Measurements from ENCODE around the gene WDR64.
"Not testable (repeated sequence)": the region's sequence is repeated elsewhere in the genome, so short reads cannot be mapped to it uniquely, and the experiment has no call there.

Gene WDR64

DNA sequence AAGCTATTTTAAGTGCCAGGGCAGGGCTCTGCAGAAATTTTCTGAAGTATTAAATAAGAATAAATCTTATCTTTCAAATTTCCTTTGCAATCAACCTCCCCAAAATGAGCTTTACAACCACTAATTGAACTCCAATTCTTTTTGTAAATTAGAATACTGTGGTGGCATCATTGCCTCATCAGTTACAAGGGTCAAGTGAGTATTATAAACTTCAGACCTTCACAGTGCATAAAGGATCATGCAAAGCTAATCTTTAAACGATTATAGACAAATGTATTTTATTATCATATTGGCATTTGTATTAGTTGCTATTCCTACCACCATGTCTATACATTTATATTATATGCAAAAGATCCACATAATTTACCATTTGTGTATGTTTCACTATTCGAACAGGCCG, 19.1 kb upstream of the WDR64 start:
- no peak for DNase-seq

DNA sequence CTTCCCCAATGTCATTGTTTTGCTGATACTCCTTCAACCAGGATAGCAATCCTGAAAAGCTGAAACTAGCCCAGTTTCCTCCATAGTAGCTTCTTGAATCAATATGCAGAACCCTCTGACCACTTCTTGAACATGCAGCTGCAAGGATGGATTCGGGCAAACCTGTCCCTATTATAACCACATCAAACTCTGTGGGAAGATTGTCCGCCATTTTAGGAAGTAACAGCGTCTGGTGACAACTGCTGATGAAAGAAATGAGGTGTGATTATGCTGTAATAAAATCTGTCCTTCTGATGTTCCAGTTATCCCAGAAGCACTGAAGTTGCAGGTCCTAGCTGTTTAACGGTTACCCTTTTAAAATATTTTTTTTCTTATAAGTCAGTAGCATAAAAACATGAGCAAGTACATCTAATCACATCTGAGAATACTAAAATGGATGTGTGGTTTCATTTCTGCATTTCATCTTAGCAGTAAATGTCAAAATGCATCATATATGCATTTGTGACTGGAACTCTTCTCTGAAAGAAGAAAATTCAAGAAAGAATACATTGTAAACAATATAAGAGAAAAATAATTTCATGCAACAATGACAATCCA, 16.4 kb upstream of the WDR64 start:
- DNase-seq: no peak

DNA sequence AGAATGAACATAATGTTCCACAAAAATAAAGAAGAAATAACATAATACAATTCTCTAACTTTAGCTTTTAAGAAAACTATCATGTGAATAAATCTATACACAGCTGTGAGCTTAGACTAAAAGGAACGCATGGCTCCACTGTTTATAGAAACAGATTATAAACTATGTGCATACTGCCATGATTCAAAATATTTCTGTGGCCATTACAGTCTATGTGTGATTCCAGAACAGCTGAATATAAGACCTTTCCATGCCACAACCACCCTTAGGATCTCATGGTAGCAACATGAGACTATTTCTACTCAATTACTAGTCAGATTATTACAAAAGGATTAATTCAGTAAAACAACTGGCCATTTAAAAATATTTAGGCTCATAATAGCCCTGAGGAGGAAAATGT, 15.8 kb upstream of the WDR64 start:
- DNase-seq: no peak

DNA sequence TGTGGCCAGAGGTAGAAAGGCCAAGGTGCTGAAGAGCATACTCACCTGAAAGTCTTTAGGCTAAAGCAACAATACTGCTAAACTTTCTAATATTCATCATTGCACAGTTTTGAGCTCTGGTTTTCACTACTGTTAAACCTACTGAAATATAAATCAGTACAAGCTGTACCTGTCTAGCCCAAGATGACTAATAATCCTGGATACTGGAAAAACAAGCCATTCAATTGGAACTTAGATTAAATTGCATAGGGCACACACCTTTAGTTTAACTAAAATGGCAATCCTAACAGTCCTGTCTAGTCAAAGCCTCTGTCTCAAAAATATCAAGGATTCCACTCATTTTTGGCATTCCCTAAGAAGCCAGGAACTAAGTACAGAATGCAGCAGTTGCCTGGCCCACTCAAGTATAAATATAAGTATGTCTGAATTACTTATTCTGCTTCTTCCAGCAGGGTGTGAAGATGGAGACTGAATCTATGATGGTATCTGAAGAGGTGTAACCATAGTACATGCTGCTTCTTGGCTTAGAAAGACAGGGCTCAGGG, 15.0 kb upstream of the WDR64 start:
- no peak for DNase-seq

DNA sequence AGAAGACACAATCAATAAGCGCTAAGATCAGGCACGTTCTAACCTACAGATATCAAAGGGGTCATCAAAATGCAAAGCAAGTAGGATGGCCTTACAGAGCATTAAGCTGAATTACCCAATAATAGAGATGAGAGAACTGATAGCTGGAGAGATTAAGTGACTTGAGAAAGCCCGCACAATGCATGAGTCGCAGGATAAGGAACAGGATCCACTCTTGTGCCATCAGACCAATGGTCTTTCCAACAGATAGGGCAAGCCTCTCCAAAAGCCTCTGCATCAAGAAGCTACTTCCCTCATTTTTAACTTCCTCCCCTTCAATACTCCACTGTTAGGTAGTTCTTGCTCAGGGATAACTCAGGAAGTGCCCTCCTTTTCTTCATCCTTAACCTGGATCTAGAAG, 14.5 kb upstream of the WDR64 start:
- no peak for DNase-seq

DNA sequence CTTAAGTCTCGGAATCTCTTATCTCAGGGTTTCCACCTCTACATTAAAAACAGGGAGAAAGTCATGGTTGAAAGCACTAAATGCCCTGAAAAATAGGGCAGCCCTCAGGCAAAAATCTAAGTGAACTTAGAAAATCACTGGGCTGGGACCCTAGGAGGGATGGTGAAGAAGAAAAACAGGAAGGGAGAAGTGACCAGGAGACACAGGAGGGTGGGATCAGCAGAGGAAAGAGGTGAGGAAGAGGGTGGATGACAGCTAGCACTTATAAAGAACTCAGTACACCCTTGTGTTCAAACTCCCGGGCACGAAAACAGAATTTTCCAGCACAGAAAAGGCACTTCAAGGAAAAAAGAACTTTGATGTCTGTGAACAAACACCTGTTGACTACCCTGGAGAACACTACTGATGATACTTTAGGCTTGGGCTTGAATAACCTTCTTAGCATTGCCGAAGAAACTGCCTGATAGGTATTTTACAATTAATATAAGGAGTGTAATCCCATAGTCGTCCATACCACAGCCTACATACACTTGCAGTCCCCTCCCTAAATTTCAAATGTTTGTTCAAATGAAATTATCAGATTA, 13.9 kb upstream of the WDR64 start:
- no peak for DNase-seq

DNA sequence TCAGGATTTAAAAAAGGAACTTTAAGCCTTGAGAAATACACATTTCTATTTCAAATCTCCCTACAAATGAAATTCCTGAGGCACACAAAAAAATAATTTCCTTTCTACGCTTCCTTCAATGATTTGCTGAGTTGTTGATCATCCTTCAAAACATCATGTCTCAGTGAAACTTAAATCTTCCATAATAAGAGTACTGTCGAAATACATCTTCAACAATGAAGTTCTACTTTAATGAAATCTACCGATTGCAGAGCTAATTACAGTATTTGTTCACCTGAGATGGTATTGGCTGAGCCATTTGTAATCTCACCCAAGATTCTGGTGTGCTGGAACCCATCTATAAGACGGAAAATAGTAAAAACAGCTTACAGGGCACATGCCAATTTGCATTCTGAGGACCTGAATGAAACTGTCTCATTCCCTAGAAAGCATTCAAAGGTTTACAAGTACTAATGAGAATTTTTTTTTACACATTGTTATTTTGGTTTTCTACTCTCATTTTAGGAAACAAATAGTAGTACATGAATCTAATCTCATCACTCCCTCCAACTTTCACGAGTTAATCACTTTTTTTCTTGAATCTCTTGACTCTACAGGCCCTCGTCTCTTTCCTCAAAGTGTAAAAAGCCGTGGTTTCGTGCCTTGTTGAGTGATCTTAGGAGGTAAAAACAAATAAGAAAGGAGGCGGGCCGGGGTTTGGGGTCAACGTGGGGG, 13.0 kb upstream of the WDR64 start:
- DNase-seq: no peak

DNA sequence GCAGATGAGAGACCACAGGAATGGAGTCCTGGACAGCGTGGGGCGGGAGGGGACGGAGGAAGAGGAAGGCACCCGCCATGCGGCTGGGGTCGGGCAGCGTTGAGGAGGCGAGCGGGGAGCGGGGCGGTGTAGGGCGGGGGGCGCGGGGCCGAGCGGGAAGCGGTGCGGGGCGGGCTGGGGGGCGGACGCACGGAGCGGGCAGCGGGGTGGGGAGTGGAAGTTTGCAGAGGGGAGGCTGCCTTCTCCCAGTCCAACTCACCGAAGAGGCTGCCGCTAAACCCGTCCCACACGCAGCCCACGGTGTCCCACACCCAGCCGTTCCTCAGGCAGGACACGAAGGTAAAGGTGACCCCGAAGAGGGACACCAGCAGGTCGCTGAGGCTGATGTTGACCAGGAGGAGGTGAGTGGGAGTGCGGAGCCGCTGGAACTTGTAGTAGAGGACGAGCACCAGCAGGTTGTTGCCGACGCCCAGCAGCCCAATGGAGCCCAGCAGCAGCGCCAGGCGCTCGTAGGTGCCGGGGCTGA, 12.4 kb upstream of the WDR64 start:
- peak; percentile 11 for DNase-seq

DNA sequence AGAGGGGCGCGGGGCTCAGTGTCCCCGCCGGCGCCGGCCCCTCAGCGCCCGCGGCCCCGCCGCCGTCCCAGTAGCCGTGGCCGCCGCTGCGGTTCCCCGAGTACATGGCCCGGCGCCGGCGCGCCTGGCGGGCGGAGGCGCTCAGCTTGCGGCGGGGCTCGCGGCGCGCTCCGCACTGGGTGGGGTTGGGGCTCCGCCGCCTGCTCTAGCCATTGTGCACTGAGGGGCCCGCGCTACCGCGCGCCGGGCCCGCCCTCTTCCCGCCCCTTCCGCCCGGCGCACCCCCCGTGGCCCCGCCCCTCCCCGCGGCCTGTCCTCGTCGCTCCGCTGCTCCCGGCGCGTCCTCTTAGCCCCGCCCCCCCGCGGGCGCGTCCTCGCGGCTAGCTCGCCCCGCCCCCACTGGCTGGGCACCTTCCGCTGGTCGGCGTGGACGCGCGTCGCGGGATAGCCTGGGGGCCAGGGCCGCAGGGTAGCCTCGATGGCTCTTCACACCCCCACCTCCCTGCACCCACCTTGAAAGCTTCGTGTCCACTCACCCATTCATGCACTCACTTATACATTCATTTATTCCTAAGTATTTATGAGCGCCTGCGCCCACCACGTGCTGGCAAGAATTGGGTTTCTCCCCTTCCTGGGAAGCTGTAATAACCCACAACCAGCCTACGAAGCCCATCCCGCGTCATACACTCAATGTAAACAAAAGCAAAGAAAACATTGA, 11.8 kb upstream of the WDR64 start, which contains the start of the genes CHML and OPN3:
TSS of gene CHML (minus strand) at position 221 of the 718 bp plus-strand sequence. CDS start 4,603 bp downstream, outside the sequence.
TSS of gene OPN3 (minus strand) at position 221 of the 718 bp plus-strand sequence. CDS start at position 106, 115 bp downstream.
- DNase-seq: peak; percentile 44

DNA sequence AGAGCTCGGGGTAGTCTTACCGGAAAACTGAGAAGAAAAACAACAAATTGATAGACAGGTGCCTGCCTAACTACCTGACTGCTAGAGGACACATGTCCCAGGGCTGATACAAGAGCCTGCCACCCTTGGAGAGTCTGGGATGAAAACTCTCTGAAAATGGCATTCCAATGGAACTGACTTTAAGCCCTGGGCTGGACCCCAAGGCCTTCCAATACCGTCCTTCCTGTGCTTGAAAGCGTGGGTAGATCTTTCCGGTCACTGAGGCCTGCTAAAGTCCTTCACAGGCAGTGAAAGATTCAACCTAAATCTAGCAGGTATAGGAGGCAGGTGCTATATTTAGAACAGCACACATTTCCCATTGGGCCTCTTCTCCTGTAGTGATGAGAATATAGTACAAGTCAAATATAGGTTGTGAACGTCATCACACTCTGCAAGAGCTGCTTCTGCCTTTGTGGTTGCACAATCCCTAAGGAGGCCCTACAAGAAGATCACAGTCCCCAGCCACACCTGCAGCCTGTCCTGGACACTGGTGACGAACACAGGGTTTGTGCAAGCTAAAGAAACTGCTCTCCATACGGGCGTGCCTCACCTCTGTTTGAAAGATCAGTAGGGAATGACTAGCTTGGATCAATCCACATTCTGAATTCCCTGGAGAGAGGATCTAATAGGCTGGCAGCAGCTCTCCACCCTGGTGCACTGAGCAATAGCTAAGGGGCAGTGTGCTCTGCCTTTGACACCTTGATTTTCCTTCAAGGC, 11.0 kb upstream of the WDR64 start:
- DNase-seq: no peak

DNA sequence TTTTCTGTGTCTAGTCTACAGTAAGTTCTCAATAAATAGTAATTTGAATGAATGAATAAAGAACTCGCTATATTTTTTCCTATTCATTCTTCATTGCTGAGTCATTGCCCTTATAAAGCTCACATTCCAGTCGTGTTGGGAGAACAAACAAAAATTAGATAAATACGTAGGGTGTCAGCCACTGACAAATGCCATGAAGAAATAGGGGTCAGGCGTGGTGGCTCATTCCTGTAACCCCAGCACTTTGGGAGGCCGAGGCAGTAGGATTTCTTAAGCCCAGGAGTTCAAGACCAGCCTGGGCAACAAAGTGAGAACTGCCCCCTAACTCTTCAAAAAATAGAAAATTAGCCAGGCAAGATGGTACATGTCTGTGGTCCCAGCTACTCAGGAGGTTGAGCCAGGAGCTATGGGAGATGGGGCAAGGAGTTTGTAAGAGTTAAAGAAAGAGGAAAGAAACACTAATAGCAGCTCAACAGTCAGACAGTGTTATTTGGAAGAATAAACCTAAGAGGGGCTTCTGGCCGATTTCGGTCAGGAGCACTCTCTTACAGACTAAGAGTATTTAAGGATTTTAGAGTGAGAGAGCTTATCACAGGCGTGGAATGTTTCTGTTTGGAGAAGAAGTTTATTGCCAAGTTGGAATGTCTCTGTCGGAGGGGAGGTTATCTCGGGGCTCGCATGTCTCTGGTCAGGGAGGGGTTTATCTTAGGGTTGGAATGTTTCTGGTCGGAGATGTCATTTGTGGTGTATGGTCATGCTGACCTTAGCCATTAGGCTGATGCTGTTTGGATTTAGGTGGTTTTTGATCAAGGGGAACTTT, 10.1 kb upstream of the WDR64 start:
- DNase-seq: no peak

DNA sequence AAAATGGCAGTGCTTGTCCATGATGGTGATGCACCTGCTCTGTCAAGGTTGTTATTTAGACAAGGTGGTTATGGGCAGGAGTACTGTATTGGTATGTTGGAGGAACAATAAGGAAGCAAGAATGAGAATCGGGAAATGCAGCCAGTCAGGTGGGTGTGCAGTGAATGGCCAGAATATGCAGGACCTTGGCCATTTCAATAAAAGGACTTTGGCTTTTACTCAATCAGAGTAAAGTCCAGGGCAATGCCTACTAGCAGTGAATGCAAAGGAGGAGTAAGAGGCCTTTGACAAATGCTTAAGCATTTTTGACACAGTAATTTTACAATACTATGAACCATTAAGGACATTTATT, 9.5 kb upstream of the WDR64 start:
- DNase-seq: no peak

DNA sequence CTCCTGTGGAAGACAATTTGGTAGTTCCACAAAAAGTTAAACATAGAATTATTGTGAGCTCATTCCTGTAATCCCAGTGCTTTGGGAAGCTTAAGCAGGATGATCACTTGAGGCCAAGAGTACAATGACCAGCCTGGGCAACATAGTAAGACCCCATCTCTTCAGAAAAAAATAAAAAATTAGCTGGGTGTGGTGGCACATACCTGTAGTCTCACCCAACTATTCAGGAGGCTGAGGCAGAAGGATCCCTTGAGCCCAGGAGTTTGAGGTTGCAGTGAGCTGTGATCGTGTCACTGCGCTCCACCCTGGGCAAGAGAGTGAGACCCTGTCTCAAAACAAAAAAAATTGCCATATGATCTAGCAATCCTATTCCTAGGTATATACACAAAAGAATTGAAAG, 7.8 kb upstream of the WDR64 start:
- DNase-seq: no peak

DNA sequence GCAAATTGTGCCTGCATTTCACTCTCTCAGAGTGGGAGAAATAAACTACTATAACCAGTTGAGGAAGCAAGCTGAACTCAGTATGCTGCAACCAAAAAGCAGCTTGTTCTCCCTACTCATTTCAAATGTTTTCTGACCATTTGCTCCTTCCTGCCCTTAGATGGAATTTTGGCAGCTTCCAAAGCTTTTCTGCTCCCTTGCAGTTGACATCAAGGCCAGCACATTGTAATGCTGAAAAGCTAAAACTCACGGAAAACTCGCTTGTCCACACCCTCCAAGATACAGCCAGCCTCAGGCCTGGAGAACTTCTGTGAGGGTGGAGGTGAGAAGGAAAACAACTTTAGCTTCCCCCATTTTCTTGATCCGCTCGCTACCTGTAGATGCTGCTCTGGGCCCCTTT, 6.9 kb upstream of the WDR64 start:
- DNase-seq: no peak

DNA sequence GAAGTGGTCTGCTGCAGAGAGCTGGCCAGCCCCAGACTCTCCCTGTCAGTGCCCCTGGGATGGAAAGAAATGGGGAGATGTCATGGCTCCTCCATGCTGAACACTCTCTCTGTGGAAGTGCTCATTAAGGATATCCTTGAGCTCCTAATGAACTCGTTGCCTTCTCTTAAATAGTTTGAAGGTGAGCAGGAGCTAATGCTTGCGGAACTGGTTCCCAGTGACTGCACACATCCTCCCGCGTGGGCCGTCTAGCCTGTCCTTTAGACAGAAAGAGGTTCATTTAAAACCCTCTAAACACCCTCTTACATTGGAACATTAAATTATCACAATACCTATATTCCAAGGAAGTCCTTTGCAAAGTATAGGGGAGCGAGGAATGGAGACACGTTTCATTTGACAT, 5.9 kb upstream of the WDR64 start:
- no peak for DNase-seq

DNA sequence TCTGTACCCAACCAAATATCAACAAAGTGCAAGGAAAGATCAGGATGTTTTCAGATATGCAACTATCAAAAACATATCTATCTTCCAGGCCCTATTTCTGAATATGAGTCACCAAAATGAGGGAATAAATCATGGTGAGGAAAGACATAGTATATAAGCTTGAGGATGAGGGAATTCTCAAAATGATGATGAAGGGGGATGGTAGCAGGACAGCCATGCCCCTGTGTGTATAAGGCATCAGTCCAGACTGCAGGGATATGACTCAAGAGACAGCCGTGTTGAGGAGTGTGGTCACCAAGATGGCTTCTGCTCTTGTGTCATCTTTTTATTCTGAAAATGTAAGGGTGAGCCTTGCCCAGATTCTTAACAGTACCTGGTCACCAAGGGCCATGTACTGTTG, 4.4 kb upstream of the WDR64 start:
- DNase-seq: no peak

DNA sequence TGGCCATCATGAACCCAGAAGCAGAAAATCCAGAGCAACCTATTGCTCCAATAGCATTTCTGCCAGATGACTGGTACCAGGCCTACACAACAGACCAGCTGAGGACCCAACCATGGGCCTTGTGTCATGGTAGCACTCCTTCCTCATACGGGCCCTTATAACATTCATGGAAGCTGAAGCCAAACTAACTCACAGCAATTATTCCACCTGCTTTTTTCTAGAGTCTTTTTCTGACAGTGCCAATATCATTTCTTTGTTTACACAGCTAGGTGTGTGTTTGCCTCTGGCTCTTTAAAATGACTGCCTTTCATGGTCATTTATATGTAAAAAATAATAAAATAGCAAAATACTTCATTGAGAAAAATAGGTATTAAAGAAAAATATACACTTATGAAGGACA, 3.9 kb upstream of the WDR64 start:
- DNase-seq: no peak

DNA sequence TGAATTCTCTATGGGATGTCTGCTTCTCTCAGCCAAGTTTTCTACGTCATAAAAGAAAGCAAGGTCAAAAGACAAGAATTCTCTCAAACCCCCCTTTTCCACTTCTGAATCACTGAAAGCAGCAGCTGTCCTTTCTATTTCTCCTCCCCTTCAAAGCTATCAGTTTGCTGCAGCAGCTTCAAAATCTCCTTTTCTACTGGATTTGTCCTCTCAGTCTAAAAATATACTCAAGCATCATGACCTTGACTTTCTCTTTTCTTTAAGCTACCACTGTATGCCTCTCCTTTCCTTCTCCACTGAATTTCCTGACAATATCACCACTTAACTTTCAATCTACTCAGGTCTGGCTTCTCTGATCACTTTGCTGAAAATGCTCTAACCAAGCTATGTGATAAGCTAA, 1.9 kb downstream of the WDR64 start:
- DNase-seq: no peak

DNA sequence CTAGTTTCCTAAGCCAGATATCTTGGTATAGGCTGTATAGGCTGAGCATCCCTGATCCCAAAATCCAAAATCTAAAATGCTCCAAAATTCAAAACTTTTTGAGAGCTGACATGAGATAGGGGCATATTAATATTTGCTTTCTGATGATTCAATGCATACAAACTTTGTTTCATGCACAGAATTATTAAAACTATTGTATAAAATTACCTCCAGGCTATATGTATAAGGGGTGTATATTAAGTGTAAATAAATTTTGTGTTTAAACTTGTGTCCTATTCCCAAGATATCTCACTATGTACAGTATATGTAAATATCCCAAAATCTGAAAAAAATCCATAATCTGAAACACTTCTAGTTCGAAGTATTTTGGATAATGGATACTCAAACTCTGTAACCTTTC, 2.6 kb downstream of the WDR64 start:
- no peak for DNase-seq

DNA sequence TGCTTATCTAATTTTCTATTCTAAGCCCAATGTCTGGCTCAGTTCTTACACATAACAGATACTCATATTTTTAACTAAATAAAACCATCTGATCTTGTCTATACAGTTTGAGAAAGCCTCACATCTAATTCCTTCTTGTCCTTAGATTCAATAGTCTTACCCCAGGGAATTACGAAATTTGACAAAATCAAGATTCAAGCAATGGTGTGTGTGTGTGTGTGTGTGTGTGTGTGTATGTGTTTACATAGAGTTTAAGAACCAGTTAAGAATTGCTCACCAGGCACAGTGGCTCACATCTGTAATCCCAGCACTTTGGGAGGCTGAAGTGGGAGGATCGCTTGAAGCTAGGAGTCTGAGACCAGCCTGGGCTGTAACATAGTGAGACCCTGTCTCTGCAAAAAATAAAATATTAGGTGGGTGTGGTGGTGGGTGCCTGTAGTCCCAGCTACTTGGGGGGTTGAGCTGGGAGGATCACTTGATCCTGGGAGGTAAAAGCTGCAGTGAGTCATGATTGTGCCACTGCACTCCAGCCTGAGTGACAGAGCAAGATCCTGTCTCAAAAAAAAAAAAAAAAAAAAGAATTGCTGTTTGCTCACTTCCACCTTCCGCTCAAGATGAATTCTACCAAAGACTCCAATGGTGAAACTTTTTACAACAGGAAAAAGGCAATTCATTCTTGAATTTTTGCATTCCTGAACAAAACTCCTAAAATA, 6.2 kb downstream of the WDR64 start:
- no peak for DNase-seq

DNA sequence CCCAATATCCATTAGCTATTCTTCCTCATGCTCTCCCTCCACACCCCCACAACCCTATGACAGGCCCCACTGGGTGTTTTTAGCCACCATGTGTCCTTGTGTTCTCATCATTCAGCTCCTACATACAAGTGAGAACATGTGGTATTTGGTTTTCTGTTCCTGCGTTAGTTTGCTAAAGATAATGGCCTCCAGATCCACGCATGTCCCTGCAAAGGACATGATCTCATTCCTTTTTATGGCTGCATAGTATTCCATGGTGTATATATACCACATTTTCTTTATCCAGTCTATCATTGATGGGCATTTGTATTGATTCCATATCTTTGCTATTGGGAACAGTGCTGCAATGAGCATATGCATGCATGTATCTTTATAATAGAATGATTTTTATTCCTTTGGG, 6.9 kb downstream of the WDR64 start:
- not testable (repeated sequence) for DNase-seq

Measured in DMS79 (cell line).